Stimulated activated CD4-positive, alpha-beta T cell treated with anti-CD3 and anti-CD28 coated beads, Interleukin-1b, Interleukin-23, amount 100 ng/mL, for 4 hours (primary cell): ENCODE measurements around the gene SMIM10.
A peak's percentile ranks its signal among the peaks of the same experiment; 100 is the strongest.
"Not testable (repeated sequence)": the region's sequence is repeated elsewhere in the genome, so short reads cannot be mapped to it uniquely, and the experiment has no call there.

Source experiments
- DNase-seq, 2 donors: peaks; one replicate each; pipeline ENCODE4 v3.0.0-alpha.2; 2020; ENCODE audit warnings: low read depth in 2 of 2

Gene SMIM10

DNA sequence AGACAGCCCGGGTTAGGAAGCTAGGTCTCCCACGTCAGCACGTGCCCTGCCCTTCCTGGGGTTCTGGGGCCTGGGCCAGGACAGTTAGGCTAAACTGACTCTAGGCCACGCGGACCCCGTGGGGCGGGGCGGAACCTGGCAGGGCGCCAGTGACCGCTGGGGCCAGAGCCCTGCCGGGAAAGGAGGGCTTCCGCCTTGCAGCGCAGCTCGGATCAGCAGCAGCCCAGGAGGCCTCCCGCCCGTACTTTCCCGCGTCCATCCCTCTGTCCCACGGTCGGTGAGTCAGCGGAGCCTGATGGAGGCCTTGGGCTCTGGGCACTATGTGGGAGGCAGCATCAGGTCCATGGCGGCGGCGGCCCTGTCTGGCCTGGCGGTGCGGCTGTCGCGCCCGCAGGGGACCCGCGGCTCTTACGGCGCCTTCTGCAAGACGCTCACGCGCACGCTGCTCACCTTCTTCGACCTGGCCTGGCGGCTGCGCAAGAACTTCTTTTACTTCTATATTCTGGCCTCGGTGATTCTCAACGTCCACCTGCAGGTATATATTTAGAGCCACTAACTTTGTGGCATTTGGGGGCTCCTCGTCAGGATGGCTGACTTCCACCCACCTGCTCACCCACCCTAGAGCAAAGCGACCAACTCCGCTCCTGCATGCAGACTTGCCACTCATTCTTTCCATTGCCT is at the start of gene SMIM10:
Gene SMIM10, plus strand, starts transcription at position 191 of the 681 bp plus-strand sequence. Its CDS starts 105 bp downstream, at position 296.
- peak in 1 of 2 donors; percentile 3 for DNase-seq

DNA sequence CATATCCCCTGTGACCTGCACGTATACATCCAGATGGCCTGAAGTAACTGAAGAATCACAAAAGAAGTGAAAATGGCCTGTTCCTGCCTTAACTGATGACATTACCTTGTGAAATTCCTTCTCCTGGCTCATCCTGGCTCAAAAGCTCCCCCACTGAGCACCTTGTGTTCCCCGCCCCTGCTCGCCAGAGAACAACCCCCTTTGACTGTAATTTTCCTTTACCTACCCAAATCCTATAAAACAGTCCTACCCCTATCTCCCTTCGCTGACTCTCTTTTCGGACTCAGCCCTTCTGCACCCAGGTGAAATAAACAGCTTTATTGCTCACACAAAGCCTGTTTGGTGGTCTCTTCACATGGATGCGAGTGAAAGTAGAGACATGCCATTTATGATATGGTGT is 44.4 kb upstream of the SMIM10 start:
- not testable (repeated sequence) for DNase-seq

DNA sequence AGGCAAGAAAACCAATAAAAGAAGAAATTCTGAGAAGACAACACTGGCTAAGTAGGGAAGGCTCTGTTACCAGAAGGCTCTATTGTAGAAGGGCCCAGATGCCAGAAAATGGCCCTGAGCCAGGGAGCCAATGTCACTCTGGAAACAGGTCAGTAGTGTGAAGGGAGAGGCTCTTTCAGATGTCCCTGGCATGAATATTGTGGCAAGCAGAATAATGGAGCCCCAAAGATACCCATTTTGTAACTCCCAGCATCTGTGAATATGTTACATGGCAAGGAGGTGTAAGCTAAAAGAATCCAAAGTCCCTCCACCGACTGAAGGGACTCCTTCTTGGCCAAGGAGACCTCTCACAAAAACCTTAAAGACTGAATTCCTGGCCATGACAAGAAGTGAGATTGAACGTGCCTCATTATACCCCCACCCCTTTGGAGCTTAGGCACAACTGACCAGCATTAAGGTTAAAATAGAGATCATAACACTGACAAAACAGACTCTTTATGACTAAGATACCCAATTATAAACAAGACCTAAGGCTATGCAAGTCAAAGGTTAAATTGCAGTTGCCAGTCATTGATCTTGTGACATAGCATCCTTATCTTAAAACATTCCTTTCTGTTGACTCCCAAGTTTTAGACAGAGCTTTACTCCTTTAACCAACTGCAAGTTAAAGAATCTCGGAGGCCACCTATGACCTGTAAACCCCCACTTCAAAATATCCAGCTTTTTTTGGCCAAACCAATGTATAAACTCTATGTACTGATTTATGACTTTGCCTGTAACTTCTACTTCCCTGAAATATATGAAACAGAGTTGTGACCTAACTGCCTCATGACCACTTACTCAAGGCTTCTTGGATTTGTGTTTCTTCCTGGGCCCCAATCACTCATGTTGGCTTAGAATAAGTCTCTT is 42.2 kb upstream of the SMIM10 start:
- DNase-seq: no peak

DNA sequence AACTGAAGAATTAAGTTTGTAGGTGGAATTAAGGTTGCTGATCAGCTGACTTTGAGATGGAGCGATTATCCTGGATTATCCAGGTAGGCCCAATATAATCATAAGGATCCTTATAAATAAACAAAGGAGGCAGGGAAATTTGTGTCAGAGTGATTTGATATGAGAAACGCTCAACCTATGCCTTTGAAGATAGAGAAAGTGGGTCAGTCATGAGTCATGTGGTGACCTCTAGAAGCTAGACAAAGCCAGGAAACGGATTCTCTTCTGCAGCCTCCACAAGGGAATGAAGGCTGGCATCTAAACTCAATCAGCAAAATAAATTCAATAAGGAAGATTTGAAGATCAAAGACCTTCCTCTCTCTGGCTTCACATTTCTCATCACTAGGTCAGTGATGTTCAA is 41.5 kb upstream of the SMIM10 start:
- DNase-seq: no peak

DNA sequence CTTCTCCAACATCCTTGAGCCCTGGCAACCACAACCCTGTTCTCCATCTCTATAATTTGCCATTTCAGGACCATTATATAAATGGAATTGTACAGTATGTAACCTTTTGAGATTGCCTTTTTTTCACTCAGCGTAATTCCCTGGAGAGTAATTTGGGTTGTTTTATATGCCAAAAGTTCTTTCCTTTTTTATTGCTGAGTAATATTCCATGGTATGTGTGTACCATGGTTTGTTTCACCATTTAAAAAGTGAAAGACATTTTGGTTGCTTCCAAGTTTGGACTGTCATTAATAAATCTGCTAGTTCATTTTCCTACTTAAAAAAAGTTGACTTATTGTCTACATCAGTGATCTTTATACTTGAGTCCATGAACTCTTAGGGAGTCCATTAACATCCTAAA is 33.0 kb upstream of the SMIM10 start:
- DNase-seq: no peak

DNA sequence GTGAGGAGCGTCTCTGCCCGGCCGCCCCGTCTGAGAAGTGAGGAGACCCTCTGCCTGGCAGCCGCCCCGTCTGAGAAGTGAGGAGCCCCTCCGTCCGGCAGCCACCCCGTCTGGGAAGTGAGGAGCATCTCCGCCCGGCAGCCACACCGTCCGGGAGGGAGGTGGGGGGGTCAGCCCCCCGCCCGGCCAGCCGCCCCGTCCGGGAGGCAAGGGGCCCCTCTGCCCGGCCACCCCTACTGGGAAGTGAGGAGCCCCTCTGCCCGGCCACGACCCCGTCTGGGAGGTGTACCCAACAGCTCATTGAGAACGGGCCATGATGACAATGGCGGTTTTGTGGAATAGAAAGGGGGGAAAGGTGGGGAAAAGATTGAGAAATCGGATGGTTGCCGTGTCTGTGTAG is 30.4 kb upstream of the SMIM10 start:
- DNase-seq: not testable (repeated sequence)

DNA sequence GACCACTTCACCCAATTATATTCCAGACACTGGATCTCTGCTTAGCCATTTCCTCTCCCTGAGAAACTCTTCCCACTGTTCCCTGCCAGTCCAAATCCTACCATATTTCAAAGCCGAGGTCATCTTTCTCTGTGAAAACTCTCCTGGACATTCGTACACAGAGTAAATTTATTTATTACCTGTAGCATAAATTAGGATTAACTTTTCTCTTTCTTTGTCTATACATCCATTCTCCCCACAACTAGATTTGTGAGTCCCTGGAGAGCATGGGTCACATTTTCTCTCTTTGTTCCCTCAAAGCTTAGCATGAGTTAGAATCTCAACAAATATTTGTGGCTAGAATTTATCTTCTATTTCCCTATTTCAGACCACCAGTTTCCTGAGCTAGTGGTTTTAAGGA is 27.8 kb upstream of the SMIM10 start:
- no peak for DNase-seq

DNA sequence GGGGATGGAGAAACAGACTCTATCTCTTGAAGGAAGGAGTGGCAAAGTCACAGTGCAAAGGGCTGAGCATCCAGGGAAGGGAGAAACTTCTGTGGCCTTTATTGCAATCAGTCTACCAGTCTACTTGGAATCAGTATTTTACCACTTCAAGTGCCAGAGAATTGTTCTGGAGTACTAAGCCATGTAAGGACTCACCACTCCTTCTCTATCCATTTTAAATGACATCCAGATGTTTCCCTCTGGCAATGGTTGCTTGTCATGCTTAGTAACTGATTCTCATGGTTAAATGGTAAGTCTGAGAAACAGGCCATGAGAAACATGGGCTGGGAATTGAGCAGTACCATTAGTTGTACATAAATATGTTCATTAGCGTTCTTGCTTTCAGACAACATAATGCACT is 21.1 kb upstream of the SMIM10 start:
- DNase-seq: no peak

DNA sequence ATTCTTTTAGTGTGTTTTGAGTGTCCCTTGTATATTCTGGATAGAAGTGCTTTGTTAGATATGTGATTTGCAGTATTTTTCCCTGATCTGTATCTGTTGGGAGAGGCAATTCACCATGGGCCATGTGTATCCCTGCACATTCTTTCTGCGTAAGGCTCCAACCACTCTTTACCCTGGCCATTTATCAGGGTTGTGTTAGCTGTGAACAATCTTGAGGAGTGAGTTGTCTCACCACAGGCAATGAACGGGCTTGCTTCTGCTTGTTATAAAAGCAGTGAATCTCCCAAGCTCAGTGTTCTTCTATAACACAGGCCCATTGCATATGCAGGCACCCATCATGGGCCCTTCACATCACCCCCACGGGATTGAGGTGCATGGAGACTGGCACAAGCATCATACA is 18.9 kb upstream of the SMIM10 start:
- DNase-seq: no peak

DNA sequence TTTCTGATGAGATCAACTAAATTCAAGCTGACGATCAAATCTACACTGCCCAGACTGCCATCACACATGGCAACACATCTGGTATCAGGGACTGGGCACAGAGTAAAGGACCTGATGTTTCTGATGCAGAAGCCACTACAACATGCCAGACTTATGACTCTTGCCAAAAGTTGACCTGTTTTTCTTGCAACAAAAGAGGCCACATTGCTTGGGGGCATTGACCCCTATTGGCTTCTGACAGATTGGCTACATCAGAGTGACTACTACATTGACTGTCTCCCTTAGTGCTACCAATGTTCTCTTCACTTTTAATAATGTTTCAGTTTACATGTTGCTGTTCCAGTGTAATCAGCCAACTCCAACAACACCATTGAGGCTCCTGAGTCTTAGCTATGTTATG is 15.3 kb upstream of the SMIM10 start:
- DNase-seq: no peak

DNA sequence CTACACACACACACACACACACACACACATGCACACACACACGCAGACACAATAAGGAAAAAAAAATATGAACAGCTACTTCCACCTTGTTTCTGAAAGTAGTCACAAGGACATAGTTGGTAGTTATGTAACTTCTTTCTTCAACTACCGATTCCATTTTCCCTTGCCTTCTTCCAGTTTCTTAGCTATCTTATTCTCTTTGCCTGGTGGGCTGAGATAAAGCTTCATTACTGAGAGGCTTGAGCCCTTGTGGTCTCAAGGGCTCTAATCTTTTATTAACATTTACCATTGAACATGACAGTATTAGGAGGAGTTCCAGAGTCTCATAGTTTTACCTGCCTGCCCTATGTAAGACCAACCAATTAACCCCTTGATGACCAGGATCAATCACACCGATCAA is 8.9 kb upstream of the SMIM10 start:
- DNase-seq: no peak

DNA sequence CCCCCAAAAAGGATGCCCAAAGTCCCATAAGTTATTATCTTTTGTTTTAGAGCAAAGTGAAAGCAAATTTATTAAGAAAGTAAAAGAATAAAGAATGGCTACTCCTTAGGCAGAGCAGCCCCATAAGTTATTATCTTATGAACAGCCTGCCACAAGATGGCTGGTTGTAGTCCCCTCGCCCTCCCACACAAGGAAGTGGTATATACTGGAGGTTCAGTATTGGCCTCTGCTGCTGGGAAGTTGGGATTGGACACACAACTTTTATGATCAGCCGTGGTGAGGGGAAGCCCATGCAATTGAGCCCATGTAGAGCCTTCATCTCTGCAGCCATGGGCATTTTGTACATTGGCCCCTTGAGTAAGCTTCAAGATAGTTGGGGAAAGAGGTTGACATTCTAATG is 8.0 kb upstream of the SMIM10 start:
- DNase-seq: no peak

DNA sequence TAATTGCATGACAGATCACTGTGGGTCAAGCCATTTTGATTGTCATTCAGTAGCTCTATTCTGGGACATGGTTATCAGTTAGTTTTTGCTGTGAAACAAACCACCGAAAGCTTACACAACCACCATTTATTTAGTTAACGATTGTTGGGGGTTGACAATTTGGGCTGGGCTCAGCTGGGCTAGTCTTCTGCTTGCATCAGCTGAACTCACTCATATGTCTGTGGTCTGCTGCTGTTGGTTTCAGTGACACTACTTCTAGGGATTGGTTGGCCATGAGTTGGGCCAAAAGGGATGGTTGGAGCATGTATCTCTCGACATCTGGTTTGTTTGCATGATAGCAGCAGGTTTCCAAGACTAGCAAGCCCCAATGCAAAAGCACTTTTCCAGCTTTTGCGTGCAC is 5.3 kb upstream of the SMIM10 start:
- no peak for DNase-seq

DNA sequence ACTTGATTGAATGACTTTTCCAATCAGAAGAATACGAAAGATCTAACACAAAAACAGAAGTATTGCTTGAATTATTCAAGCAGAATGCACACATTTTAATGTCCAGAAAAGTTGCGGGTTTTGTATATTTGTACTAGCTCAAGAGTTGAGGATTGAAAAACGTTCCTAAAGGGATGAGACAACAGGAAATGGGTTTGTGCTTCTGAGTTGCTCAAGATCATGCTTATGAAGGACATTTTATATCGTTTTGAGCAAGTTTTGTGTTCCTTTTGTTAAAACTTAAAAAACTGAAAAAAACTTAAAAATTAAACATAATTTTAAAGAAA is 353 bp upstream of the SMIM10 start:
- no peak for DNase-seq

DNA sequence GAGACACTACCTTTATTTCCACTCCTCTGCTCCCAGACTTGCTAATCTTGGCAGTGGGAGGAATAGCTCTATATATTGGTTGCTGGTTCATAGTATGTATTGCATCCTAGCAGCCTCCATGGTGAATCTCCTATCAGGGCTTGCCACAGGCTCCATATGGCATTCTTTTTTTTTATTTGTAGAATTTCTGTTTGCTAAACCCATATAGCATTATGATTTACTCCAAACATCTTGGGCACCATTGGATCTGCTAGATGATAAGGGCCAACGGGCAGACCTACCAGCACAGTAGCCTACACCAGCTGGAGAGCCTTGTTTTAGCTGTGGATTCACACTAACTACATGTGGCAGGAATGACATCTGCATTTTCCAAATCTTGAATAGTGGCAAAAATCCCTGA is 6.9 kb downstream of the SMIM10 start:
- DNase-seq: no peak

DNA sequence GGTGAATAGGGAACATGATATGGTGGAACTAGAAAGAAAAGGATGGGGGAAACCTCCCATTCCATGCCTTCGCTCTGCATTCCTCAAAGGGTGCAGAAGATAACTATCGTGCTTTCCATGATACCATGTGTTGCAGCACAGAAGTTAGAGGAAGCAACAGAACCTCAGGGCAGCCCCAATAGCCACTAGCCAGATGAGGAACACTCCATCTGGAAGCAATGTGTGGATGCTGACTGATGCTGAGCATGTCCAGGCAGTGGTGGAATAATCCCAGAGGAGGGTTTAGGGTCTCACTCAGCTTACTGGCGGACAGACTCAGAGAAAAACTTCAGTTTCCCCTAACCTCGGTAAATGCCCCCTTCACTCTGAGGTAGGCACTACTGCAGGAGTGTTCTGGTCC is 7.5 kb downstream of the SMIM10 start:
- no peak for DNase-seq

DNA sequence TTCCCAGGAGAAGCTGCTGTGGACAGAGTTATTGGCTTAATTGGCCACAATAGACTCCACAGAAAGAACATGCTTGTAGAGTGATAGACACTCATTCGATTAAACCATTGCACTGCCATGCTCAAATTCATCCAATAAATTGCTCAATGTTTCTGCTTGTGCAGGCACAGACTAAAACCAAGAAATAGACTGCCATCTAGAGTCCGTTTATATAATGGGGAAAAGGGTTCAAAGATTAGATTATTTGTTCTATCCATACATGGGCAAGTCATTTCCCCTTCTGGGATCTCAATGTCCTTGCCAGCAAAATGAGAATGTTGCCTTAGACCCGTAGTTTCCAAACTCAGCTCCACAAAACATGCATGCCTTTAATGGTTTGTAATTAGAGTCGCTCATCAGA is 8.7 kb downstream of the SMIM10 start:
- no peak for DNase-seq

DNA sequence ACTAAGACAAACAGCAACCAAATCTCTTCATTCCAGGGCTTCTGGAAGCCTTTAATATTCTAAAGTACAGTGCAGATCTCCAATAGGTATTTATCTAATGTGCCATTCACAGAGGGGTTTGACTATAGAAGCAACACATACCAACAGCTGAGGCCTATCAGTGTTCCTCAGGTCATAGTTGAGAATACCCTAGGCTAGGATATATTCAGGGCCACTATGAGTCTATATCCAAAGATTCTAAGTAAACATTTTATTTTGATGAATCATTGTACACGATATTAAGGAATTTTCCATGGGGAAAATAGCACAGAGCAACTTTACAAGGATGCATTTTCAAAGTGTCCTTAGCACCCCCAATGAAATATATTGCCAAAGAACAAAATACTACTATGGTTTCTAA is 9.7 kb downstream of the SMIM10 start:
- no peak for DNase-seq

DNA sequence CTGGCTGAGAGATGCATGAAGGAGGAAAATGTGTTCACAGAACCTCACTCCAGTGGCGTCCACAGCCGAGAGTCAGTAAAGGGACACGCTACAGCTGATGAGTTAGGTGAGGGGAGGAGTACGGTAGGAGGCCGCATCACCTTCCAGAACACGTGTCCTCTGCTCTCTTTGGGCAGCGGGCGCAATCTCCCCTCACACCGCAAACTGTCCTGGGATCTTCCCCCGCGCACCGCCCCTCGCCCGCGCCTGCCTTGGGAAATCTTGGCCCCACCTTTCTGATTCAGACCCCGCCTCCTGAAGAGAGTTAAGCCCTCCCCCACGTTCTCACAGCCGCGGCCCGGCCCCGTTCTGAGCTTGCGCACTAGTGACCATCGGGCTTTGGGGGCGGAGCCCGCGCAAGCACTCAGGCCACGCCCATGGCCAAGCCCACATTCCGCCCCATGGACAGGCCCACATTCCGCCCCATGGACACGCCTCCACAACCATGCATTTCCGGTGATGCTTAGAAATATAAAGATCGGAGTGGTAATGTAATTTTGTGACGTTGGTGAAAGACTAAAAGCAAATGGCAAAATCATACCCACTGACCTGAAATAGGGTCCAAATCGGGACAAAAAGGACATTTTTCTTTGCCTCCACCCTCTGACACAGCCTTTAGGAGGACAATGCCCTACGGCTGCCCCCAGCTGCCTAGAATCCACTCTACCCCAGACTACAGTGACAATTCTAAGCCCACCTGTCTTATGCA is 13.3 kb downstream of the SMIM10 start:
- DNase-seq: peak; percentile 78 to 82

DNA sequence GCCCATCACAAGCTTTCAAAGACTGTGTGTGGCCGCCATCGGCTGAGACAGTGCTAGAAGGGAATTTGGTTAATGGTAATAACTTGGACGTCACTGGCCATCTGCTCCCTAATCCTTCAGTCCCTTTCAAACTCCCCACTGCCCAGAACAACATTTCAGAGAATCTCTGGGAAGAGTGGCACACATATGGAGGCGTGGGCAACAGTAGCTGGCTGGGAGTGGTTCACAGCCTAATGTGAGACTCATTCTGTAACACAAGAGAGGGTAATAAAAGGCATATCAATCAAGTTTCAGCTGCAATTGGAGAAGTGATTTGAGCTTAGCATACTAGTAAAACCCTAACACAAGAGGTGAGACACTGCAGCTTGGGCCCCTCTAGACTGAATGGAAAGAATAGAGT is 15.4 kb downstream of the SMIM10 start:
- no peak for DNase-seq

DNA sequence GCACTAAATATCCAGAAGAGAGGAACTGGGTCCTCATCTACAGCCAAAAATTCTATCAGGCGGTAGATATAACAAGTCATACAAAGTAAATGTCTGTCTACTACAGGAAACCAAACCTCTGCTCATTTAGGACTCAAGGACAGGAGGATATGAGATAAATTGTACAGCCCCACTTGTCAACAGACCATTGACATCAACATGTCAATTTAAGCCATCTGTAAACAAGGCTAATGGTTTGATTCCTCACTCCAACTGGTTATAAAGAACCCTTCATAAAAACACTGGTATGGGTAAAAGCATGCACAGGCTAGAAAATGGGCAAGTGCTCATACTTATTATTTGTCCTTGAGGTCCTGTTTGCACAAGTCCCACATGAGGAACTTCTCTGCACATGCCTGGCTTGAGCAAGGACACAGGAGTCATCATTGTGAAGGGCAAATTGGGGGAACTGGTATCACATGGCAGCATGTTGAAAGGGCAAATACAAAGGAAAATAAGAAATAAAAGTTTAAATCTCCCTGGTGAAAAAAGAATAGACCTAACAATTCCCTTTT is 18.3 kb downstream of the SMIM10 start:
- DNase-seq: no peak

DNA sequence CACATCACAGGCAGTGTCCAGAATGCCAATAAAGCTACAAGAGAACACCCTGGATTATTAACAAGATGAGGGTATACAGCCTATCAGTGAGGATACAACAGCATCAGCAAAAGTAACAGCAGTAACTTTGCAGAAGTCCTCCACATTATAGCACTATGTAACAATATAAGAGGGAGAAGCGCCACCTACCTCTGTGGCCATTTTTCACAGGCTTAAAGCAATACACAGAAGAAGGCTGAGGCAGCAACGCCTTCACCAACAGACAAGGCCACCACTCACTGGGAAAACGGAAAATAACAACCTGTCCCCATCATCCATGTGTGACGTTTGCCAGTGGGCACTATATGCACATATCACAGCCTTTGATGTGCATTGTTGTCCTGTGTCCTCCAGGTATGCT is 19.0 kb downstream of the SMIM10 start:
- no peak for DNase-seq
